Activated CD8-positive, alpha-beta memory T cell treated with anti-CD3 and anti-CD28 coated beads, Interleukin-2, amount 50 U/mL, for 1 hour (primary cell): ENCODE measurements around the gene NUDT14.

ENCODE experiments used
- DNase-seq: peaks from one replicate; pipeline ENCODE4 v3.0.0-alpha.2; 2020; ENCODE audit errors: extremely low read depth

NUDT14 gene

GRCh38 chr14:105212541-105213300, 31.6 kb upstream of the NUDT14 start:
- no peak for DNase-seq

GRCh38 chr14:105211758-105212089, 30.6 kb upstream of the NUDT14 start:
- no peak for DNase-seq

- no peak for DNase-seq
Observed at GRCh38 chr14:105211086-105211757, 30.1 kb upstream of the NUDT14 start.

GRCh38 chr14:105210266-105211025, 29.3 kb upstream of the NUDT14 start:
- no peak for DNase-seq

GRCh38 chr14:105209646-105210045, 28.5 kb upstream of the NUDT14 start:
- no peak for DNase-seq

- no peak for DNase-seq
Observed at GRCh38 chr14:105209091-105209490, 28.0 kb upstream of the NUDT14 start.

GRCh38 chr14:105208738-105209075, 27.6 kb upstream of the NUDT14 start:
- DNase-seq: no peak

- no peak for DNase-seq
Observed at GRCh38 chr14:105207996-105208737, 27.1 kb upstream of the NUDT14 start.

GRCh38 chr14:105207460-105207901, 26.4 kb upstream of the NUDT14 start:
- DNase-seq: no peak

- DNase-seq: no peak
Observed at GRCh38 chr14:105206873-105207272, 25.8 kb upstream of the NUDT14 start.

GRCh38 chr14:105205673-105206208, 24.6 kb upstream of the NUDT14 start:
- no peak for DNase-seq

- DNase-seq: no peak
Observed at GRCh38 chr14:105204931-105205672, 24.0 kb upstream of the NUDT14 start.

- no peak for DNase-seq
Observed at GRCh38 chr14:105204206-105204930, 23.3 kb upstream of the NUDT14 start.

GRCh38 chr14:105203701-105204100, 22.6 kb upstream of the NUDT14 start:
- no peak for DNase-seq

- no peak for DNase-seq
Observed at GRCh38 chr14:105203057-105203531, 22.0 kb upstream of the NUDT14 start.

- no peak for DNase-seq
Observed at GRCh38 chr14:105201925-105202513, 20.9 kb upstream of the NUDT14 start.

- DNase-seq: no peak
Observed at GRCh38 chr14:105201156-105201924, 20.2 kb upstream of the NUDT14 start.

- no peak for DNase-seq
Observed at GRCh38 chr14:105200641-105201040, 19.5 kb upstream of the NUDT14 start.

- no peak for DNase-seq
Observed at GRCh38 chr14:105200074-105200473, 19.0 kb upstream of the NUDT14 start.
